Endothelial cell of umbilical vein (primary cell): ENCODE results near the gene SYNCRIP. TPM values are rescaled to one million over a fixed set of nuclear protein-coding genes. Genes with fewer than 3 reads are reported as not detected.

Experiments
- BruUV-seq: library from RNA; stranded (reverse); fragments of 400-500 nt; replicated peaks from 2 replicates; lab custom pipeline; 2021; lab: Mats Ljungman, UMichigan
- CTCF ChIA-PET: fragments of 300-600, 350-600 bp; sonication (Branson Sonifier 250); formaldehyde crosslinking; loops from one replicate; lab custom pipeline; 2021; ENCODE audit warnings: antibody characterized with exemption, inconsistent platforms; lab: Charles Lee
- POLR2A ChIA-PET: fragments of 300-600, 350-600 bp; sonication (Branson Sonifier 250); formaldehyde crosslinking; loops from one replicate; lab custom pipeline; 2021; ENCODE audit warnings: antibody characterized with exemption, inconsistent platforms; lab: Charles Lee
- DNase-seq: peaks from one replicate; pipeline ENCODE4 v3.0.0-alpha.2; 2011; ENCODE audit warnings: low read depth, low spot score
- FAIRE-seq: peaks from 2 replicates; lab custom pipeline; 2011; peaks lifted over from hg19 to GRCh38; lab: Jason Lieb, UNC
- H2AFZ ChIP-seq: 2 replicates; pipeline ENCODE4 v1.6.0; 2012; ENCODE audit warnings: low read depth, low read length, control low read depth, inconsistent platforms
- H3K27ac ChIP-seq: 2 replicates; pipeline ENCODE4 v1.5.1; 2011; ENCODE audit warnings: low read depth, mild to moderate bottlenecking, control low read depth, low read length, moderate library complexity; ENCODE audit not compliant: insufficient read depth
- H3K27me3 ChIP-seq, 2 experiments: 2 replicates each; pipeline versions ENCODE4 v1.6.0 to v1.6.1; 2011; ENCODE audit warnings: low read length in 2 of 2, mixed read lengths in 1 of 2; ENCODE audit not compliant: control insufficient read depth in 2 of 2, insufficient read depth in 2 of 2
- H3K36me3 ChIP-seq, 2 experiments: 2 replicates in 1 of 2; 3 replicates in 1 of 2; pipeline ENCODE4 v1.5.1; 2011; ENCODE audit warnings: low read length in 2 of 2, mild to moderate bottlenecking in 1 of 2, moderate library complexity in 1 of 2; ENCODE audit not compliant: control insufficient read depth in 2 of 2, insufficient read depth in 2 of 2; ENCODE audit errors: extremely low read depth in 1 of 2
- H3K4me1 ChIP-seq: 3 replicates; pipeline ENCODE4 v1.5.1; 2011; ENCODE audit warnings: mild to moderate bottlenecking, low read length; ENCODE audit not compliant: control insufficient read depth, insufficient read depth; ENCODE audit errors: extremely low read depth
- H3K4me2 ChIP-seq: 2 replicates; pipeline ENCODE4 v1.6.1; 2011; ENCODE audit warnings: low read length, control low read depth, mixed read lengths; ENCODE audit not compliant: insufficient read depth
- H3K4me3 ChIP-seq, 3 experiments: fragments of 200-600 bp in 1 of 3; sonication (generic), shearing (Covaris generic) in 1 of 3; replicated peaks in 1 of 3; 2 replicates each; pipeline ENCODE4 v1.5.1; 2011 to 2016; ENCODE audit warnings: control low read depth in 3 of 3, low read length in 3 of 3, mild to moderate bottlenecking in 2 of 3, inconsistent platforms in 1 of 3, low read depth in 1 of 3, moderate library complexity in 1 of 3; ENCODE audit not compliant: insufficient read depth in 1 of 3
- H3K79me2 ChIP-seq: 2 replicates; pipeline ENCODE4 v1.6.0; 2012; ENCODE audit warnings: low read length, inconsistent platforms; ENCODE audit not compliant: control insufficient read depth, insufficient read depth
- H3K9ac ChIP-seq: replicated peaks from 2 replicates; pipeline ENCODE3; 2011; ENCODE audit warnings: low read length, control low read depth; ENCODE audit not compliant: insufficient read depth; ENCODE audit errors: extremely low read depth
- H3K9me1 ChIP-seq: replicated peaks from 3 replicates; pipeline ENCODE4 v1.6.0; 2011; ENCODE audit warnings: mild to moderate bottlenecking, low read length; ENCODE audit not compliant: control insufficient read depth, insufficient read depth; ENCODE audit errors: extremely low read depth
- H3K9me3 ChIP-seq: replicated peaks from 2 replicates; pipeline ENCODE4 v1.5.1; 2012; ENCODE audit warnings: low read length, inconsistent platforms; ENCODE audit not compliant: control insufficient read depth, insufficient read depth
- H4K20me1 ChIP-seq: replicated peaks from 2 replicates; pipeline ENCODE3; 2011; ENCODE audit warnings: mild to moderate bottlenecking, low read length; ENCODE audit not compliant: control insufficient read depth, insufficient read depth; ENCODE audit errors: extremely low read depth
- CTCF ChIP-seq, 2 donors: IDR thresholded peaks; 1 replicate in 1 of 2; 2 replicates in 1 of 2; pipeline ENCODE4 v1.5.1; 2011; ENCODE audit warnings: low read length in 2 of 2, mild to moderate bottlenecking in 2 of 2, moderate library complexity in 2 of 2, control low read depth in 1 of 2, inconsistent platforms in 1 of 2, low read depth in 1 of 2; ENCODE audit not compliant: insufficient read depth in 1 of 2; ENCODE audit errors: extremely low read depth in 1 of 2
- EZH2 ChIP-seq: IDR thresholded peaks from 2 replicates; pipeline ENCODE4 v1.6.1; 2012; ENCODE audit warnings: borderline replicate concordance, low read depth, mild to moderate bottlenecking, moderate library complexity, low read length, inconsistent platforms; ENCODE audit not compliant: severe bottlenecking
- FOS ChIP-seq: IDR thresholded peaks from 2 replicates; pipeline ENCODE4 v1.6.1; 2011; ENCODE audit warnings: mild to moderate bottlenecking, low read length, moderate library complexity, borderline replicate concordance; ENCODE audit not compliant: insufficient read depth
- GATA2 ChIP-seq: IDR thresholded peaks from 2 replicates; pipeline ENCODE4 v1.7.0; 2011; ENCODE audit warnings: low read depth, mild to moderate bottlenecking, moderate library complexity, mixed read lengths, low read length; ENCODE audit not compliant: insufficient read length, insufficient read depth
- JUN ChIP-seq: IDR thresholded peaks from 2 replicates; pipeline ENCODE4 v1.6.1; 2011; ENCODE audit warnings: borderline replicate concordance, low read depth; ENCODE audit not compliant: insufficient read length, insufficient read depth
- MAX ChIP-seq: IDR thresholded peaks from 2 replicates; pipeline ENCODE4 v1.6.1; 2011; ENCODE audit not compliant: insufficient read depth, insufficient read length
- MYC ChIP-seq: IDR thresholded peaks from one replicate; pipeline ENCODE4 v1.6.1; 2011; ENCODE audit warnings: mild to moderate bottlenecking, low read depth, low read length
- POLR2A ChIP-seq: IDR thresholded peaks from 2 replicates; pipeline ENCODE4 v1.6.1; 2012; ENCODE audit warnings: low read depth, mild to moderate bottlenecking, control low read depth, low read length
- POLR2AphosphoS5 ChIP-seq: IDR thresholded peaks from 2 replicates; pipeline ENCODE4 v1.6.1; 2012; ENCODE audit warnings: low read depth, mild to moderate bottlenecking, control low read depth, low read length, moderate library complexity; ENCODE audit not compliant: insufficient read depth
- dilution Hi-C: fragments of 300-500 bp; cut with MboI; formaldehyde crosslinking; loops from one replicate; pipeline ENCODE4 v1.15.0; 2019; ENCODE audit warnings: low sequenced_read_pairs; ENCODE audit not compliant: extremely low pct_ligation_motif_present
- intact Hi-C: fragments of 100-400 bp; cut with micrococcal nuclease; formaldehyde crosslinking; loops from one replicate; pipeline ENCODE4 v1.10.0; 2022
- polyA plus RNA-seq, 4 experiments: library from polyadenylated mRNA; depleted of rRNA in 3 of 4; stranded (reverse) in 3 of 4; unstranded in 1 of 4; fragments of >200 nt; gene quantifications; 2 replicates each; pipeline versions ENCODE4 v1.2.1 to v1.2.3, GENCODE V29; 2011 to 2012; ENCODE audit warnings: missing spikeins in 1 of 4
- total RNA-seq: library from RNA; stranded (reverse); gene quantifications from 2 replicates; pipeline ENCODE4 v1.2.3, GENCODE V29; 2021

SYNCRIP gene
- total and polyA plus RNA-seq, 2 donors (not counting 3 experiments of a cell fraction or from before 2014, with no cell fraction given) = 16.3 to 155 TPM

- H3K27ac ChIP-seq = no peak overlapping the region
- BruUV-seq = no TSS peak
- no peak overlapping the region for H3K4me3 ChIP-seq
- H3K9ac ChIP-seq = no peak overlapping the region
- FAIRE-seq (no peak), DNase-seq (no peak)
- H3K36me3 ChIP-seq = peaks cover 12 to 33% of the 10 kb centered on the region in 2 experiments
- CTCF ChIA-PET = interaction anchor here (1.3 kb wide), 1 partner anchor 21 kb away, joined by 4 read pairs; no protein-coding TSS in a partner anchor
- no peaks in the 10 kb centered on the region for H3K4me1 ChIP-seq
- POLR2A ChIA-PET = interaction anchor here (1.0 kb wide), 1 partner anchor 23 kb away, joined by 3 read pairs; no protein-coding TSS in a partner anchor
- TF ChIP-seq CTCF (IDR thresholded peaks at IDR 0.05; ENCODE audit: extremely low read depth in 1 of 2, insufficient read depth in 1 of 2, low read depth in 1 of 2, low read length in 2 of 2) (no peak), GATA2 (no peak), MYC (no peak), JUN (no peak), POLR2AphosphoS5 (no peak), EZH2 (no peak), POLR2A (no peak), MAX (no peak), FOS (no peak)
- intact Hi-C loops = loop anchor here (2.0 kb wide), 1 partner anchor 16 kb away; no protein-coding TSS in a partner anchor
- no peaks in the 10 kb centered on the region for H3K9me1 ChIP-seq
- H2AFZ ChIP-seq = no peak overlapping the region
- H3K27me3 ChIP-seq = no peaks in the 10 kb centered on the region
- no peaks in the 10 kb centered on the region for H4K20me1 ChIP-seq
- peaks cover 21% of the 10 kb centered on the region for H3K79me2 ChIP-seq
- no peaks in the 10 kb centered on the region for H3K9me3 ChIP-seq
- H3K4me2 ChIP-seq = no peak overlapping the region
- dilution Hi-C loops = no loop called here
Measured at GRCh38 chr6:85610182-85610895, 32.3 kb downstream of the SYNCRIP start.
